T-helper 2 cell treated with Interferon-gamma antibody and Interleukin-4, amounts not matched to agents 100 ng/mL and 5 ng/mL, for 36 hours (primary cell): ENCODE measurements around the gene AUNIP. TPM values are rescaled to one million over a fixed set of nuclear protein-coding genes. Genes with fewer than 3 reads are reported as not detected.

Experiments used
- intact Hi-C: fragments of 100-400 bp; cut with micrococcal nuclease; formaldehyde crosslinking; loops from one replicate; pipeline ENCODE4 v1.15.1; 2023
- total RNA-seq: library from RNA; stranded (reverse); gene quantifications from 2 replicates; pipeline ENCODE4 v1.2.3, GENCODE V29; 2022

The AUNIP gene
- total RNA-seq, 1 donor from 2014 or later = 6.5 TPM

DNA sequence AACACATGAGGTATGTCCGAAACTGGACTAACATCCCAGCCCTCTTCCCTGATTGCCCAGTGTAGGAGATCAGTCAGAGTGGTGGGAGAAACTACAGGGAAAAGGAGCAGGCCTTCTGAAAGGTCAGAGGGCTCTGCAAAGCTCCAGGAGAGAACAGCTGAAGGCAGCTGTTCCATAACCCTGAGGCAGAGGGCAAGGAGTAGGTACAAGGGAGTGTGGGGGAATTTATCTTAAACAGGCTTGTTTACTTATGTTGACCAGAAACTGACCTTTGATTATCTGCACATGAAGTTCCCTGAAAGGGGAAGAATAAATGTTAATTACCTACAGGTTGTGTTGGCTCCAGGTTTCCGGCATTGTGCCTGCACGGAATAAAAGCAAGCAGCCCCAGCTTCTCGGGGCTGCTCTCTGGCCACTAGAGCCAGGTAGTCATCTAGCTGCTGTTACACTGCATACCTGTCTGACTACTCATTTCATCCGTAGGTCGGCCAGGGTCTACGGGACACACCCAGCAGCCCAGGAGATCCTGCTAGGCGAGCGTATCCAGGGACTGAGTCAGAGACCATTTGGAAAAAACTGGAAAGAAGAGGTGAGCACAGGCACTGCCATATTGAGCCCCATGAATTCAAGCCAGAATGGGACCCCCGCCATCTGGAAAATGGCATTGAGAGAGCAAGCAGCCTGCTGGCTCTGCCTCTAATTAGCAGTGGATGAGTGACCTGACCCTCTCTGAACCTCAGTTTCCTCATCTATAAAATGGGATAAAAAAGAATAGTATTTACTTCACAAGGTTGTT lies 31.2 kb upstream of the AUNIP start:
- intact Hi-C loops = no loop called here

DNA sequence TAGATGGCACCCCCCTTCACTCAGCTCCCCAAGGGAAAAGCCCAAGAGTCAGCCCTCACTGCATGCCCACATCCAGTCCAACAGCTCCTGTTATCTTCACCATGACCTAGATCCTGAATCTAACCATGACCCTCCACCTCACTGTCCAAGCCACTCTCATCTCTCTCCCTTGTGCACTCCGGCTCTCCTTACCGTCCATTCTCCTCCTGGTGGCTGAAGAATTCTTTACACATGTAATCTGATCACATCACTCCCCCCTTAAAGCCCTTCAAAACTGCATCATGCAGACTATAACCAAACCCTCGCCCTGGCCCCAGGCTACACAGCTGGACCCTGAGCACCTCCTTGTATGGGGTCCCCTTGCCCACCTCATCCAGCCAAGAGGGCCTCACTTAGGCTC lies 30.2 kb upstream of the AUNIP start:
- intact Hi-C loops = no loop called here

DNA sequence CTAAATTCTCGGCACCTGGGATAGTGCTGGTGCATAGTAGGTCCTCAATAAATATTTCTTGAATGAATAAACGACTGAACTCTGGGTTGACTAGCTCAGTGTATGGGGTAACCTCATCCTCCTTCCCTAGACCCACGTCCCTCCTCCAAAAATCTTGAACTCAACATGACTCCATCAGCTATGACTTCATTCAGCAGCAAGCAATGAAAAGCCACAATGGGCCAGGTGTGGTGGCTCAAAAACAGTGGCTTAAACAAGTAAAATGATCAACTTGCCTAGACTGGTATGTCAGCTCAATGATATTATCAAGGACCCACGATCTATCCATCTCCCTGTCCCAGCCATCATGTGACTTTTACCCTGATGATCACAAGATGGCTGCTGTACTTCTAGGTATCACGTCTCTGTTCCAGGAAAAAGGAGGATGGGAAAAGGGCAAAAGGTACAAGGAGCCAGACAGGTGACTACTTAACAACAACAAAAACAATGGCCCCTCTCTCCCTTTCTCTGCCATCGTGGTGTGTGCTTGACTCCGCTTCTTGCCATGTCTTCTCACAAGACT lies 29.2 kb upstream of the AUNIP start:
- intact Hi-C loops = no loop called here

DNA sequence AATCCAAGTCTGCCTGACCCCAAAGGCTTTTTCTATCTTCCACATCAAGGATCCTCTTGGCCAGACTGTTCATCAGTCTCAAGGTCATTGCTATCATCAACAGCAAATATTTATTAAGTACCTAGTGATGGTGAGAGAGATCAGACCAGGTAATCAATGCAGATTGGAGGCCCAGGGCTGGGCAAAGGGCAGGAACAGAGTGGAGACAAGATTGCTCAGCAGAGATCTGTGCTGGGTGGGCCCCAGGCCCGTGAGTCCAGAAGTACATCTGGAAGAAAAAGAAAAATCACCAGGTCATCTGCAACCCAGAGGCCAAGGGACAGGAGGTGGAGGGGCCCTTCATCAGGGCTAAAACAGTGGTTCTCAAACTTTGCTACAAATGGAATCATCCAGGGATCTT lies 26.3 kb upstream of the AUNIP start:
- intact Hi-C loops = no loop called here

DNA sequence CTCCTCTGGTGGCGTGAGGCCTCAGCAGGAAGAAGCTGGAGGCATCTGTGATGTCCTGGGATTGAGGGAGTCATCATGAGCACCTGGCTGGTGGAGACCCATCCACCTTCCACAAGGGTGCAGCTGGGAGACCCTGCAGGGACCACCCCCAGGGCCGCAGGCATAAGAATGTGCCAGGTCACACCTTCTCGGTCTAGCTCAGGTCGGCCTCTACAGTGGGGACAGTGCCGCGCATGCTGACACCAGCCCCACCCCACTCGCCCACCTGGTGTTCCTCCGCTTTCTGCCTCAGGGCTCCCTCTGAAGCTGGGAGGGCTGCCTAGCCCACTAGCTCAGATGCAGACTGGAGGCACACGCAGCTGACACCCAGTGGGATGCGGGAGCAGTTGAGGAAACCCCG lies 22.0 kb upstream of the AUNIP start:
- intact Hi-C loops = no loop called here

DNA sequence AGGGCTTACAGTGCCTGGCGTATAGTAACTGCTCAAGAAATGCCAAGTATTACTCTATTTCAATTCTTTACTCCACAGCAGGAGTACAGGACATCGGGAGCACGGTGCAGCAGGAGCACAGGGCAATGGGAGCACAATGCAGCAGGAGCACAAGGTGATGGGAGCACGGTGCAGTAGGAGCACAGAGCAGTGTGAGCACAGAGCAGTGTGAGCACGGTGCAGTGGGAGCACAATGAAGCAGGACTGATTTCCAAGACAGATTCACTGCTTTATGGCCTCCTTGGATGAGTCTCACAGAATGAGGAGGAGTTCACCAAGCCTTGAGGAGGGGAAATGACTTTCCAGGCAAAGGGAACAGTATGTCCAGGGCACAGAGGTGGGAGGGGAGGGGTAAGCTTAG lies 21.3 kb upstream of the AUNIP start:
- intact Hi-C loops = no loop called here

DNA sequence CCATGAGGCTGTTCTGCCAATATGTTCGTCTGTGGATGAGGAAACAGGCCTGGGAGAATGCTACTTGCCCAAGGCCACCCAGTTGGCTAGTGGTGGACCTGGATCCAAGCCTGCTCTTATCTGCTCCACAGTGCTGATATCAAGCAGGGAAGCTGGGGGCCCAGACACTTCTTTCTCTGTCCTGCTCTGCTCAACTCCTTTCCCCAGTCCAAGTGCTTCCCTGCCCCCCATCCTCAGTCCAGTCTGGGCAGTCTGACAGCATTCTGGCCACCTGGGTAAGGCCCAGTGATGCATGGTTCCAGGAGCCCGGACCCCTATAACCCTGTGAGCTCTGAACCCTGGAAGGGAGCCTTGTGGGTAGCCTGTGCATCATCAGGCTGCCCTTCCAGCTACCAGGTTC lies 20.4 kb upstream of the AUNIP start:
- intact Hi-C loops = no loop called here

DNA sequence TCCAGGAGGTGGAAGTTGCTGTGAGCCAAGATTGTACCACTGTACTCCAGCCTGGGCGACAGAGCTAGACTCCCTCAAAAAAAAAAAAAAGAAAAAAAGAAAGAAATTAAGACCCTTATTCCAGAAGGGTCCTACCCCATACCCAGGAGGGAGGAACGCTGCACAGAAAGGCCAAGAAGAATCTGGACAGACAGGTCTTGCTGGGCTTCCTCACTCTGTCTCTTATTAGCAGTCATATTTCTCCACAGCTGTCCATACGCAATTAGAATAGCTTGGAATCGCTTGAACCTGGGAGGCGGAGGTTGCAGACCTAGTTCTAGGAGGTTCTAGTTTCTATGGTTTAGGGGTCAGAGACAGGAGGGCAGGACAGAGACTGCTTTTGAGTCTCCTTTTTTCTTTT lies 19.4 kb upstream of the AUNIP start:
- intact Hi-C loops = no loop called here

DNA sequence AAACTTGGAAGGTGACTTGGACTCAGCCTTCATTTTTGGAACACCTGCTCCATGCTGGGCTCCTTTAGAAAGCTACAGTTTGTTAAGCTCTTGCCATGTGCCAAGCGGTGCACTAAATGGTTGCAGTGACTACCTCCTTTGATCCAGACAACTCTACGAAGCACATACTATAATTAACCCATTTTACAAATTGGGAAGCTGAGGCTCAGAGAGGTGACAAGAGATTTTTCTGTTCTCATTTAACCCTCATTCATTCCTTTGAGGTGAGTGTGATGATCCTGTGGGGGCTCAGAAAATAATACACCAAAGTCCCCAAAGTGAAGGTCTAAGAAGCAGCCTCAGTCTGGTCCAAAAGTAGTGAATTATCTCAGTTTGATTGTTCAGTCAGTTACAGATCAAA lies 17.9 kb upstream of the AUNIP start:
- intact Hi-C loops = no loop called here

DNA sequence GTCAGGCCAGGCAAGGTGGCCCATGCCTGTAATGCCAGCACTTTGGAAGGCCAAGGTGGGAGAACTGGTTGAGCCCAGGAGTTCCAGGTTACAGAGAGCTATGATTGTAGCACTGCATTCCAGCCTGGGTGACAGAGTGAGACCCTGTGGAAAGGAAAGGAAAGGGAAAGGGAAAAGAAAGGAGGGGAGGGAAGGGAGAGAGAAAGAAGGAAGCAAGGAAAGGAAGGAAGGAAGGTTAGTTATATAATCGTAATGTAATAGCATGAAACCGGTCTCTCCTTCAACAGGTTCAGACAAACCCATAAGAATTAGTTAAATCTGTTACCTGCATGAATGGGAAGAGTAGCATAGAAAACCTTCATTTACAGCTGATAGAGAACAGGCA lies 17.4 kb upstream of the AUNIP start:
- intact Hi-C loops = no loop called here

DNA sequence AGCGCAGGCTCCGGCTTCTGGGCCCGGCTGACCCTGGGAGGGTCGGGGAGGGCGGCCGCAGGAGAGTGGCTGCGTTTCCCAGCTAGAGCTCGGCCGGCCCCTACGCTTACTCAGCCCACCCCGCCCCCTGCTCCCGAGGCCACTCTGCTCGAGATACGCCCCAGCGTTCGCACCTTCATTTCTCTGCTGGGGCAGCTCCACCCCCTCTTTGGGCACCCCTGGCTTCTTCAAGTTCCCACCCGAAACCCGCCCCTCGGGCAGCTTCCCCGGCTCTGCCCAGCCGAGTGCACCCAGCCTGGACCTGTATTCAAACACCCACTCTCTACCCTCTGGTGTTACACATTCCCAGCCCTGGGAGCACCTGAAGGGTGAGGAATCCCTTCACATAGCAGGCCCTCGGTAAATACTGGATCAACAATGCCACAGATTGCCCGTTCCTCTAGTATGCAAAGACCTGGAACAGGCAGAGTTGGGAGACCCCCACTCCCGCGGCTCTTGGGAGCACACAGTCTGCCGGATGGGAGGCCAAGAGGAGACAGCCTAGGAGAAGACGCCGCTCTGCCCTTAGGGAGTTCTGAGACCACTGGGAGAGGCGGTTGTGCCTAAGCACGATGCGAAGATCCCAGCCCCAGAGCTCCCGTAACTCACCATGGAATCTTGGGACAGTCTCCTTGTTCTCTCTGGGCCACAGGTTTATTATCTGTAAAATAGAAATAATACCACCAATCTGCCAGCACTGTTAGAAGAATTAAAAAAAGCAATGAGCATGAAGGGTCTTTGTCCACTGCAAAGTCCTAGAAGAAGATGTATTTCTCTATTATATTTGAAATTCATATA lies 16.8 kb upstream of the AUNIP start:
- intact Hi-C loops = no loop called here

DNA sequence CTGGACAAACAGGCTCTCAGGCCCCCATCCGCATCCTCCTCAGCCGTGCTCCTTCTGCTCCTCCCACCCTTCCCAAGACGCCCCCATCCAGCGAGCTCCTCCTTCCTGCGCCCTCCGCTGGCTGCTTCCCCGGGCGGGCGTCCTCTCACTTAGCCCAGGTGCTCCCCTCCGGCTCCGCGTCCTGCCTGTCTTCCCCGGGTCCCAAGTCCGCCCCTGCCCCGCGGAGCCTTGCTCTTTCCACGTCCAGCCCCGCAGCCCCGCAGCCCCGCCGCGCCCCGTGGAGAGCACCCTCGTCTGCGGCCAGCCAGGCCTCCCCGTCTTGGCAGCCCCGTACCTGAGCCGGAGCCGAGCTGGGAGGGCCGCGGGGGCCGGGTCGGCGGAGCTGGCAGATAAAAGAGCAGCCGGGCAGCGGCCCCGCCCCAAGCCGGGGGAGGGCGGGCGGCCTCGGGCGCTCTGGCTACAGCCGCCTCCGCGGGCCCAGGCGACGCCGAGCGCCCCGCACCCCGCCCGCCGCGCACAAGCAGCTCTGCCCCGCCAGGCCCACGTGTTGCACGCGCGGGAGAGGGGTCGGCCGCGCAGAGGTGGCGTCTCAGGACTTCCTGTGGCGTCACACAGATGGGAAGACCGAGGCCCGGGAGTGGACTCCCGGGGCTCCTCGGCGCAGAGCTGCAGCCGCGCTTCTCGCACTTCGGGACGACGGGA lies 16.0 kb upstream of the AUNIP start, which contains the start of gene PAQR7:
Gene PAQR7 (minus strand): TSS at position 555 of the 702 bp plus-strand sequence. CDS start 11,869 bp downstream, outside the sequence.
- intact Hi-C loops = no loop called here

DNA sequence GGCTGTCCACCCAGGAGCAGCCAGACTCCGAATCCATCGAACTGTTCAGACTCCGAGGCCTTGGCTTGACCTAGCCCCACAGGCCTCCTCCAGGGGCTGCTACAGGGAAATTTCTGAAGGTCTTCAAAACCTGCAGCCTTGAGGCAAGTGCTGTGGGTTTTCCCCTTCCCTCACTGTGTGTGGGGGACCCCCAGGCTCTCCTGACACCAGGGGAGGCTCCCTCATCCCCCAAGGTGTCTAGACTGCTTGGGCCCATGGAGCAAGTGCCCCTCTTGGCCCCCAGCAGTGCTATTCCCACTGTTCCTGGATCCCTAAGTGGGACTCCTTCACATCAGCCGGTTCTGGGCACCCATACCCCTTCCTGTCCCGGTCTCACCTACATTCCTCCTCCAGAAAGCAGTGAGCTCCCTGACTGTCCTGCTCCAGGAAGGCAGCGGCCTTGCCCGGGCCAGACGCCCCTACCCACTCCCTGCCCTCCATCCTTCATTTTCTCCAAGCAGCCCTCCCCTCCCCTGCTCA lies 15.4 kb upstream of the AUNIP start:
- intact Hi-C loops = no loop called here

DNA sequence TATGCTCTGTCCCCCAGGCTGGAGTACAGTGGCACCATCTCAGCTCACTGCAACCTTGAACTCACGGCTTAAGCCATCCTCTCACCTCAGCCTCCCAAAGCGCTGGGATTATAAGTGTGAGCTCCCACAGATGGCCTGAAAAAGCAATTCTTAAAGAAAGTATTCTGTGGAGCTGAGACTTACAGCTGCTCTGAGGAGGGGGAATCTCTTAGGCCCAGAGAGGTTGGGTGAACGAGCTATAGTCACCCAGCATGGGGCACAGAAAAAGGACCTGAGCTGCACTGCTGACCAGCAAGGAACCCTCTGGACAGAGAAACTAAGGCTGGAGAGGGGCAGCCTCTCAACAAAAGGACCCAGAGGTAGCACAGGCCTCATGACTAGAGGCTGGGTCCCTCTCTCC lies 15.0 kb upstream of the AUNIP start:
- intact Hi-C loops = no loop called here

DNA sequence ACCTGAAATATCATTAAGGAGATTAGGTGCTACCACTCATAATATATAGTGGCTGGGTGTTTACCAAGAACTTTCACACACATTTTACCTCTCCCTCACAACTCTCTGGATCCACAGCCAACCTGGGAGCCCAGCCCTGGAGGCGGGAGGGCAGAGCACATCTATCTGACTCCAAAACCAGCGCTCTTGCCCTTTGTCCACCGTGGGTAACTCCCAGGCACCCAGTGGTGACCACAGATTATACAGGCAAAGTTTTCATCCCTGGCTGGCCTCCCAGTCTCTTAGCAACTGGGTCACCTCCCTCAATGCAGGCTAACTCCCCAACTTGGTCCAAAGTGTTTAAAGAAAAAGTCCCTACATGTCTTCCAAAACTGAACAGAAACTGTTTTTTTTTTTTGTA lies 13.9 kb upstream of the AUNIP start:
- intact Hi-C loops = no loop called here

DNA sequence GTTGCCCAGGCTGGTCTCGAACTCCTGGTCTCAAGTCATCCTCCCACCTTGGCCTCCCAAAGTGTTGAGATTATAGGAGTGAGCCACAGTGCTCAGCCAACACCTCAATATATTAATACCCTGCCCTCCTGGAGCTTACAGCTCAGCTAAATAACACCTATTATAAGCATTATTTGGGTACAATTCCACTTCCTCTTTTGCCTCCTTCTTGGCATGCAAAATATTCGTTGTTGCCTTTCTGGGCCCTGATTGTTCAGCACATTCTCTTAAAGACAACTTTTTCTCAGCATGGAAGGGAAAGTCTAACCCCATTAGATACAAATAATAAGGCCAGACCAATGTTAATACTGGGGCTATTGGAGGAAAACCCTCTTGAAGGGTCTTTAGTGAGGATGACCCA lies 13.5 kb upstream of the AUNIP start:
- intact Hi-C loops = no loop called here

DNA sequence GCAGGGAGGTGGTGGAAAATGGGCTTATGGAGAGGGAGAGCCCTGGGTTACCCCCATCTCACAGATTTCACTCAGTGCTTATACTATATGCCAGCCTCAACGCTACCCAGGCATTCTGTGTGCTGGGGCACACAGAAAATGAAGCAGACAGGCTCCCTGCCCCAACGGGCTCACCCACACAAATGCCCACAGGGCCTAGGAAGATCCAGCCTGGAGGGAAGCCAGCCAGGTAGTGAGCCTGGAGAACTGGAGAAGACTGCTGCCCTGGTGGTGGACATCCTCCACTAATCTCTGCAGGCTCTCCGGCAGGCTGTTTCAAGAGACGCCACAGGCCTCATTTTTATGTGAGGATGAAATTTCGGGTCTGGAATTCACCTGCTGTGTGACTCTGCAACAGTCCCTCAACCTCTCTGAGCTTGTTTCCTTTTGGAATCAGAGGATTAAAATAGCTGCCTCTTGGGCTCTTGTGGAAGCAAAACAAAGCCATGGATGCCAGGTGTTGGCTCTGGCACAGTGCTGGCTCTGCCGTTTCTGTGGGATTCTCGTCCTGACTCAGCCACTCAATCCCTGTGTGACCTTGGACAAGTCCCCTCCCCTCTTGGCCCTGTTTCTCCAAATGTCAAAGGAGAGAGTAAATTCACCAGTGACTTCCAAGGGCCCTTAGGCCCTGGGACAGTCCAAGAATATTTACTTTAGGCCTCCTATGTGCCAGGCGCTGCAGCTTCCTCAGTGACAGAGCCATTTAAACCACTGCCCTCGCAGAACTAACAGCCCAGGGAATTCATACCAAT lies 12.6 kb upstream of the AUNIP start:
- intact Hi-C loops = no loop called here

DNA sequence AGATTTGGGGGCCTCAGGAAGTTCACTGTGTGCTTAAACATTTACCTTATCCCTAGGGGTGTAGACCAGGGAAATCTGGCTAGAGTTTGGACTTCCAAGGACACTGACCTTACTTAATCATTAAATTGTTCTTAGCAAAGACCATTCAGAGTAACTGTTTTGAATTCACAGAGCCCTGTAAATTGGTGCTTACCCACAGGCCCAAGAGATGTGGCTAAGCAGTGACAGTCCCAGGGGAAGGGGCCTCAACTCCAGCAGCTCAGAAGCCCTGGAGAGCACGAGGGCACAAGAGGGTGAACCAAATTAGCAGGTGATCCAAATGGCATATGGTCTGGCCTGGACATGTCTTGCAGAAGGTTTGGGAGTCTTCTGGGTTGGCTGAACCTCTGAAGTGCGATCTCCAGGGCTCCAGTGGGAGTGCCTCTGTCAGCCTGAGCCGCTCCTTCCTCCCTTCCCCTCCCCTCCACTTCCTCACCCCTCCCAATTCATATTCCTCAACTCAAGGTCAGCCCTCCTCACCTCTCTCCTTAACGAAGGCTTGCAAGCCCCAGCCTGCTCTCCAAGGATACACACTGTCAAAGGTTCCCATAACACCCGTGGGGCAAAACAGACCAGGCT lies 11.9 kb upstream of the AUNIP start:
- intact Hi-C loops = no loop called here

DNA sequence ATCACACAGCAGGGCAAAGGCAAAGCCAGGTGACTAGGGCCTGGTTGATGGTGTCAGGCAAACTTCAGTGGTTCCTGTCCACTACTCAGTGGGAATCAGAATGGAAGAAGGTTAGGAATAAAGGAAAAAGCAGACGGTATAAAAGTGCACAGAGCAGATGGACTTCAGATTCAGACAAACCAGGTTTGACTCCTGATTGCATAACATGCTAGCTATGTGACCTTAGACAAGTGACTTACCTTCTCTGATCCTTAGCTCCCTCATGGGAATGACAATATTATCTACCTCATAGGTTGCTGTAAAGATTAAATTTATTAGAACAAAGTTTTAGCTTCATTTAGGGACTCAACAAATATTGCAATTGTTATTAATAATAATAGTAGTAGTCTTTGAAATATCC lies 11.4 kb upstream of the AUNIP start:
- intact Hi-C loops = no loop called here

DNA sequence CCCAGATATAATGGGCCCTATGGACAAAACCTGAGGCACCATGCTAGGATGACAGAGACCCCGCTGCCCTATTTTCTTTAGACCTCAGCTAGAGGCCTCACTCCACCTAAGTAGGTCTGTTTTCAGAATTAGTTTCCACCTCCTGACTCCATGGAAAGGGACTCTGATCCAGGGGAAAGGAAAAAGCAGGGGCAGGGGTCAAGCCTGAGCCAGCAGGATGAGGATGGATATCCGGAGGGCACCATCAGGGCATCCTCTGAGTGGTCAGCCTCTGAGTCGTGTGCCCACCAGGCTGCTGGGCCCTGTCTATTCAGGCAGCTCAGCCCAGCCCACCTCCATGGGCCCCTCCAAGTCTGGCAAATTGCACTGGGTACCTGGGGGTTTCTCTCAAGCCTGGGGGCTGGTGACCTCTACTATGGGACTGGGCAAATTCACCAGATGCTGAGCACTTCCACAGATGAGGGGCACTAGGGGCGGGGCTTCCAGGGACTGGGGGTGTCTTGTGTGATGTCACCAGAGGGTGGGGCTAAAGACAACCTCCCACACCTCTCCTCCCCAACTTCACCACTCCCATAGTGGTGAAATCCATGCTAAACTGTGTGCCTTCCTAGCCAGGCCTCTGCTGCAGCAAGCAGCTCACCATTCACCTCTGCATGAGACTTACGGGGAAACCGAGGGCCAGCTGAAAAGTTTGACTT lies 10.8 kb upstream of the AUNIP start:
- intact Hi-C loops = no loop called here
